HG02763 (cell line): ENCODE data around the gene ASTL.
"Not testable (repeated sequence)": the region's sequence is repeated elsewhere in the genome, so short reads cannot be mapped to it uniquely, and the experiment has no call there.

Experiments used
- ATAC-seq: cut with Tn5 transposase; IDR thresholded peaks from one replicate; pipeline ENCODE4 v1.9.1; 2021; ENCODE audit warnings: mild to moderate bottlenecking, moderate library complexity; ENCODE audit not compliant: unreplicated experiment

The ASTL gene

DNA sequence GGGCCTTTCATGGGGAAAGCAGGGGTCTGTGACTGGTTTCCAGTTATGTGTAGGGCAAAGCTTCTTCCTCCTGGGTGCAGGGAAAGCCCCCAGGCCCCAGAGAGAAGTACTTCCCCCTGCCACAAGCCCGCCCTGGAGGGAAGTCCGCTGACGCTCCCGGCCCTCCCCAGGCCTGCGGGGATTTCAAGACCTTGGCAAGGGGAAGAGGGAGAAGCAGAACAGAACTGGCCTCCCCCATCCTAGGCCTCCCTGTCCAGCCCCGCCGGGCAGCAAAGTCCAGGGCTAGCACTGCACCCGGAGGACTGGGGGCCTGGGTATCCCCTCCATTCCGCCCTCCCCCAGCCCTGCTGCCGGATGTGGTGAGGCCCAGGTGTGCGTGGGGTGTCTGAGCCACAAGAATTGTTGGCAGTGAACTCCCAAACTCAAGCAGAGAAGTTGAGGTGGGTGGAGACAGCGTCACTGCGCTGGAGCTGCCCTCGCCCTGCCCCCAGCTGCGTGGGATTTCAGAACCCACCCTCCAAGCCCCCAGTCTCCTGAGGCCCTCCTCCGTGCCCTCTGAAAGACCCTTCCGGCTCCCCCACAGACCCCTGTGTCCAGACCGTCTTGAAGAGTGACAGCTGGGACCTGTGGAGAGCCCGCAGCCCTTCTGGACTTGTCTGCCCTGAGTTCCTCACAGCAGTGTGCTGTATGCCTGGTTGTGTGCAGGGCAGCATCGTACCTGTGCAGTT is 8.0 kb upstream of the ASTL start:
- ATAC-seq = peak; percentile 31

DNA sequence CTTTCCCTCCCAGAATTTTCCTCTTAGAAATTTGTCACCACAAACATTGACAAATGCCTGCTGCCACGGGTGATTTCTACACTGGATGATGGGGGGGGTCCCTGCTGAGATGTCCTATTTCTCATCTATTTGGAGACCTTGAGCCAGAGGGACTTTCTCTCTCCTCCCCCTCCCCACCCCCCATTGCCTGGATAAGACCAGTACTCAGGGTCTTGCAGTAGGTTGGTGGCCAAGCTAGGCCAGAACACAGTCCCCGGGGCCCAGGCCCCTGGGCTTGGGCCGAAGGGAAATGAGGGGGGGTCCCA is 7.5 kb upstream of the ASTL start:
- no peak for ATAC-seq

DNA sequence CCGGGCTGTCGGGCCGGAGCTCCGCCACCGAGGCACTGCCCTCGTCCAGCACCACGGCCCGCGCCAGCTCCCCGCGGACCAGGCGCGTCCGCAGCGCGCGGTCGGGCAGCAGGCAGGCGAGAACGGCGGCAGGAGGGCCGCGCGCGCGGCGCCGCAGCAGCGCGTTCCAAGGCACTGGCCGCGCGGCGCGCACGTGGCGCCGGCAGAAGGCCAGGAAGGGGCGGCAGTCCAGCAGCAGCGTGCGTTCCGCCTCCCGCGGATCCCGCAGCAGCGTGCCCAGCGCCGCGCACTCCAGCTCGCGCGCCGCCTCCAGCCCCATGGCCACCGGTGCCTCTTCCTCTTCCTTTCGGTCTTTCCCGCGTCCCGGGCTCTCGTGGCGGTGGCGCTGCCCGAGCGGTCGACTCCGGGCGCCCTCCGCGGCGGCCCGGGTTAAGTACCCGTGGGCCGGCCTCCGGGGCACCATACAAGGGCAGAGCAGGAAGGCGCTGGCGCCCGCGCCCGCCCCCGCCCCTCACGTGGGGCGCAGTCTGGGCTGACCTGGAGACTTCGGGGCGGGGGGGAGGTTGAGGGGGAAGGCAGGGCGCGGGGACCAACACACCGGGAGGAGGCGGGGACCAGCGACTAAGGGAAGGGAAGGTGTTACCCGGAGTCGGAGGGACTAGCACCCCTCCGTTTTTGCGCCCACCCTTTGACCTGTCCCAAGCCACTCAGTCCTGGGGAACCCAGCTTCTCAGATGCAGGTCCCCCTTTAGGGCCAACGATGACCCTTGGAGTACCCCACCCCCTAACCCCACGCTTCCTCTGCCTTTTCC is 6.9 kb upstream of the ASTL start, which contains the start of gene DUSP2:
Gene DUSP2, minus strand, starts transcription at position 405 of the 812 bp plus-strand sequence. Its CDS starts 86 bp downstream, at position 319.
- peak; percentile 46 for ATAC-seq

DNA sequence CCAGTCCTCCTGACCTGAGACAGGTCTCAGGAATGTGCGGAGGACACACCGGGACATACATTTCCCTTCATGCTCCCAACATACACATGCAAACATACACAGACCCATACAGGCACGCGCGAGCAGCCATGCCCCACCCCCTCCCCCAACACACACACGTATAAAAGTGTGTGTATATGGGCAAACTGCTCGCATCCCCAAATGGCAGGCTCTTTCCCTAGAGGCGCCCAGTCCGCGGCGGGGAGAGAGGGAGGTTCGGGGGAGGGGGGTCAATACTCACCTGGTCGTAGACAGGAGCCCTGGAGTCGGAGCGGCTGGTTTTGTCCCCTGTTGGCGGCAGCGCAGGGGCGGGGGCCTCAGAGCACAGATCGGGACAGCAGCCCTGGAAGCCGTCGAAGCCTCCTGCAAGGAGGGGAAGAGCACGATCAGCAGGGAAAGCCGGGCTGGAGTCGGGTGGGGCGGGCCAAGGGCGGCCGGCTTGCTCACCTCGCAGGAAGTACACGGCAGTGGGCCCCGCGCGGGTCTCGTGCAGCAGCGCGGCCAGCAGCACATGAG is 6.3 kb upstream of the ASTL start:
- no peak for ATAC-seq

DNA sequence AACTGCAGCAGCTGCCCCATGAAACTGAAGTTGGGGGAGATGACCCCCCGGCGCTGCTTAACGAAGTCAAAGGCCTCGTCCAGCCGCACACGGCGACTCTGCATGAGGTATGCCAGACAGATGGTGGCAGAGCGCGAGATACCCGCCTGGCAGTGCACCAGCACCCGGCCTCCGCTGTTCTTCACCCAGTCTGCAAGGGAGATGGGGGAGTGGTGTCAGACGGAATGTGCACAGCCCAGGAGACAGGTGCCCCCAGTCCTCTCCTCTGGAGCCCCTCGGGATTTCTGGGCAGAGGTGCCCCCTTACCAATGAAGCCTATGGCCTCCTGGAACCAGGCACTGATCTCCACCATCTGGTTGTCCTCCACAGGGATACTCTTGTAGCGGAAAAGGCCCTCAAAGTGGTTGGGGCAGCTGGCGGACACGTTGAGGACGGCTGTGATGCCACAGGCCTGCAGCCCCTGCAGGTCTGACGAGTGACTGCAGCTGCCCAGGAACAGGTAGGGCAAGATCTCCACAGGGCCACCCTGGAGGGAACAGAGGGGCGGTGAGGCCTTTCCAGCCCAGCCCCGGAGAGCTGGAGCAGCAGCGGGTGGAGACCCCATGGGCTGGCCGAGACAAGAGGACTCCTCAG is 5.7 kb upstream of the ASTL start:
- ATAC-seq = no peak

DNA sequence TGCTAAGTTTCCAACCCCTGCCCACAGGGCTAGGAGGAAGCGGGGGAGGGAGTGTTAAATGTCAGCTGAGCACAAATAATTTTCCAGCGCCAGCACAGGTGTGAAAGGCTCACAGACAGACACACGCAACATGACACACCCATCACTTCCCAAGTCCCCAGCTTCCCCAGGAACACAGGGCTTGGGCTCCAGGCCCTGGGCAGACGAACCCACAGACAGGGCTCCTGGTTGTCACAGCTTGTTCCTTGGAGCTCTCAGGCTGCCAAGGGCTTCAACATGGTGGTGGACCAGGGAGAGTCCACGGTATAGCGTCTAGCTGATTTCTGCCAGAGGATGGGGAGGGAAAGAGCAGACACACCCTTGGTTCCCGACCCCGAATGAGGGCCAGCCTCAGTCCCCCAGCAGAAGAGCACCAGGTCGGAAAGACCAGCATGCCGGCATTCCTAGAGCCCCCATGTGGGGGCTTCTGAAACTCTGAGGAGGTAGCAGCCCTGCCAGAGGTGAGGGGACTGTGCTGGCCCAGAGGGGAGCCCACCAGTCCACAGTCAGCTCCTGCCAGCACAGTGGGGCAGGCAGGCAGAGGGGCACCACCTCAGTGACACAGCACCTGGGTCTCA is 5.0 kb upstream of the ASTL start:
- ATAC-seq = no peak

DNA sequence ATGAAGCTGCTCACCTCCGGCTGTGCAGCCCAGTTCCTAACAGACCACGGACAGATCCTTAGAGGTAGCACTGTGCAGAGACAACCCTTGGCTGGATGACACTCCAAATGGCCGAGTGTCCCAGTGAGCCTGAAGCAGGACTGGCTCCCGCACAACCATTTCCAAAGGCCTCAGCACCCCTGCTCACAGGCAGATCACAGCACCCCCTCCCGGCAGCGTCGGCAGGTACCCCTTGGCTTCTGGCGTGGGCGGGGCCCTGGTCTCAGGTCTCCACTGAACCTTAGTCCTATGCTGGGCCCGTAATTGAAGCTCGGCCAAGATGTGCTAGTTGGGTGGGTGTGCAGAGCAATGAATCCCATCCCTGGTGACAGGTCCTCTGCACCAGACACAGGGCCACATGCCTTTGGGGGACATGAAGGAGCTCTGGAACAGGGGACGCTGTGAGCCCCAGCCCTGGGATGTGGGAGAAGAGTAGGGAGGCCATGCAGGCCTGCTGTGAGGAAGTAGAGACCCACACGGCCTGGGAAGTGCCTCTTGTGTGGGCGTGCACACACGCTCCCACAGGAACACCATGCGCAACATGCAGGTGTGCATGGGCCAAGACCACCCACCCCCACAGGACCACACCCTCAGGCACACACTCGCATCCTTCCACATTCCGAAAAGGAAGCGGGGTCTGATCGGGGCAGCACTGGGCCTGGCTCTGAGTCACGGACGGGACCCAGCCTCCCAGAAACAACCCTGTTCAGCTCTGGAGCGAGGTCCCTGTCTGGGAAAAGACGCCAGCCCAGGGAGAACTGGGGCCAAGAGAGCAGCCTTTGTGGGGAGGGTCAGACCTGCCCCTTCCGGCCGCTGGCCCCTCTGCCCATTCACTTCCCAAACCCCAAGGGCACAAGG is 4.2 kb upstream of the ASTL start:
- ATAC-seq = no peak

DNA sequence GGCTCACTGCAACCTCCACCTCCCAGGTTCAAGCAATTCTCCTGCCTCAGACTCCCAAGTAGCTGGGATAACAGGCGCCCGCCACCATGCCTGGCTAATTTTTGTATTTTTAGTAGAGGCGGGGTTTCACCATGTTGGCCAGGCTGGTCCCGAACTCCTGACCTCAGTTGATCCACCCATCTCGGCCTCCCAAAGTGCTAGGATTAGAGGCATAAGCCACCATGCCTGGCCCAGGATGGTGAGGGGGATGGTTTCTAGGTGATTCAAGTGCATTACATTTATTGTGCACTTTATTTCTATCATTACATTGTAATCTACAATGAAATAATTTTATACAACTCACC is 3.3 kb upstream of the ASTL start:
- ATAC-seq = not testable (repeated sequence)

DNA sequence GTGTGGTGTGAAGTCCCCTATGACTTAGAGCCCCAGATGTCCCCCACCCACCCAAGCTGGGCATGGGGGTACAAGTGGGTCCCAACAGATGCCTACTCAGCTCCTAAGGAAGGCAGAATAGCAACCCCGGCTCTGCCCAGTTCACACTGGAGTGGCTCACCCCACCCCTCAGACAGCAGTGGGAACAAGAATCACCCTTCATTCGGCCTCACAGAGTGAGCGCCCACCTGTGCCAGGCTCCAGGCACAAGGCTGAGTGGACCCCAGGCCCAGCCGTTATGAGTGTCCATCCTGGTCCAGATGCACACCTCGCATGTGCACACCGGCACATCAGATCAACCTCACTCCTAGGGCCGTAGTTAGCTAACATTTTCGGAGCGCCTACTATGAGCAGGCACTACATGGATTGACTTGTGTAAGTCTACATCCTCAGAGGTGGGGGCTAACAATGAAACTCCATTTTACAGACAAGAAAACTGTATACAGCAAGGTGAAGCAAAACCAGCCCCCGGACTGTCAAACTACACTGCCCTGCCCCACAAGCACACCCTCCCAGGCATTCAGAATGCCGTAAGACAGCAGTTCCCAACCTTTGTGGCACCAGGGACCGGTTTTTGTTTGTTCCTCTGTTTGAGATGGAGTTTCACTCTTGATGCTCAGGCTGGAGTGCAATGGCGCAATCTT is 2.8 kb upstream of the ASTL start:
- no peak for ATAC-seq

DNA sequence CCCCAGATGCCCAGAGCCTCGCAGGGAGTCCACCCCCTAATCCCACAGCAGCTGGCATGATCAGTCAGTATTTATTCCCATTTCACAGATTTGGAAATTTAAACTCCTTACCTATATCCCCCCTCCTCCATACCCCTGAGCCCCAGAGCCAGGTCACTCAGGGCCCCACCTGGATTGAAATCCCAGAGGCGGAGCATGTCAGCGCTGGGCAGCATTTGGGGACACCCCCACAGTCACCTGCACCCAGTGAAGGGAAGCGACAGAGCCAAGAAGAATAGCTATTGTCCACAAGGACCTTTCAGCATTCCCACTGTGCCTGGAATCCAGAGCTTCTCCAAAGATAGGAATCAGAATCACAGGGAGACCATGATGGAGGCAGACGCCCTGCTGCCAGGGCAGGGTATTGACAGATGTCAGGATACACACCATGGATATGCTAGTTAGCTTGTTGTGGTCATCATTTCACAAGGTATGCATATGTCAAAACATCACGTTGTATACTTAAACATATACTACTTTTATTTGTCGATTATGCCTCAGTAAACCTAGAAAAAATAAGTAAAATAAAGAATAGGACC is 968 bp upstream of the ASTL start:
- ATAC-seq = no peak

DNA sequence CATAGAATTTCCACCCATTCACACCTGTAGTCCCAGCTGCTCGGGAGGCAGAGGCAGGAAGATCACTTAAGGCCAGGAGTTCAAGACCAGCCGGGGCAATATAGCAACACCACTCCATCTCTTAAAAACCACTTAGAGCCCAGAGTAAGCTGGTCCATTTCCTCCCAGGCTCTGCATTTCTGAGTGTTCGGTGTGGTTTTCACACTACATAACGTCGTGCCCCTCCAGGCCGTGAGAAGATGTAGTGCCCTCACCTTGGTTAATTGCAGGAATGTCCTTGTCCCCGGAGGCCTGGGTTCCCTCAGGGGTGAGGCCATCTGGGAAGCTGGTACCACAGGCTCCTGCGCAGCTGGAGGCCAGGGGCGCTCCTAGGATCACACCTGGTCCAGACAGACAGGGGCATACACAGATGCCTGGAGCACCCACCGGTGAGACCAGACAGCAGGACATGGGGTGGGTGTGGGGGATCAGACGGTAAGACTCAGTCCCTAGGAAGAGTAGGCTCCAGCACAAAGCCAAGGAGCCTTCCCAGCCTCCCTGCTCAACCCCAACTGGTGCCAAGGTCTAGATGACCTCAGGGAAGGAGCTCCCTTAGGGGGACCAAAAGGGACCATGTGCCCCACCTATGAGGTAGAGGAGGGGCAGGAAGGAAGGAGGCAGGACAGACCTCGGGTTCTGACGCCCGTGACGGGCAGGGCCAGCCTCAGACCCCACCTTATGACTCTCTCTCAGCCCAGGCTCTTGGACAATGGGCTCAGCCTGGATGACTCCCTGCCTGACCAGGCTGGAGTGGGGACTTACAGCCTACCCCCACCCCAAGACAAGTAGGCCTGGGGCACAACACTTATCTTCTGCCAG is 752 bp downstream of the ASTL start:
- no peak for ATAC-seq

DNA sequence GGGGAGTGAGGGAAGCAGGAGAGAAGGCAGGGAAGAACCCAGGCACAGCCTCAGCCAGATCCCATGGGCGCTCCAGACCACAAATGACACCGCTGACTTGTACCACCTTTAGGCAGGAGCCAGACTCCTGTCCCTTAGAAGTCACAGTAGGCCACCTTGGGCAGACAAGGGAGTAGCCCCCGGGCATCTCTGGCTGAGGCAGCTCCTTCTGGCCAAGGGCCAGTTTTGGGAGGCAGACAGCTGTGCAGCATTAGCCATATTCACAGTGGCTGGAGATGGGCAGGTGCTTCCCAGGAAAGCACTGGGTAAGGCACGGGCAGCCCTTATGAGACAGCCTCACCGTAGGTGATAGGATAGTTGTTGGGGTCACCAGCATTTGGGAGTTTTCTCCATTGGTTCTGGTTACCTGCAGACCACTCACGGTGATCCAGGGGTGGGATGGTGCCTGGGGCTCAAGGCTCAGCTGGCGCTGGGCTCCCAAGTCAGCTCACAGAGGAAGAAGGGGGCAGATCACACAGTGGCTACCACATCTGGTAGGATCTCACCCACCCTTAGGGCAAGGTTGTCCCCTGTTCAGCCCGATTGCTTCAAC is 2.1 kb downstream of the ASTL start:
- ATAC-seq = no peak

DNA sequence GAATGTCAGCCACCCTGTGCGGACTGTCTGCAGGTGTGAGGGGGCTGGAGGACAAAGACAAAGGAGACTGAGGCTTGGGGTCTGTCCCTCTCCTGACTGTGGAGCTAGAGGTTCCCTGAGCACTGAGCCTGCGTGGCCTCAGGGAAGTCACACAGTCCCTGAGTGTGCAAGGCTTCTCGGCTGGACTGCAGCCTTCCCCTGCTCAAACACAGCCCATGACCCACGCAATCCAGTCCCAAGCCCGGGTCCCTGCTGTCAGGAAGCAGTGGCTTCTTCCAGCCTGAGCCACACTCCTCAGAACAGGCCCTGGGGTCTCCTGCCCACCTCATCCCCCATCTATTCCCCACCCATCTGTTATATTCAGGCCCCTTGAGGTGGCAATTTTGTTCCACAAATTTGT is 2.7 kb downstream of the ASTL start:
- no peak for ATAC-seq

DNA sequence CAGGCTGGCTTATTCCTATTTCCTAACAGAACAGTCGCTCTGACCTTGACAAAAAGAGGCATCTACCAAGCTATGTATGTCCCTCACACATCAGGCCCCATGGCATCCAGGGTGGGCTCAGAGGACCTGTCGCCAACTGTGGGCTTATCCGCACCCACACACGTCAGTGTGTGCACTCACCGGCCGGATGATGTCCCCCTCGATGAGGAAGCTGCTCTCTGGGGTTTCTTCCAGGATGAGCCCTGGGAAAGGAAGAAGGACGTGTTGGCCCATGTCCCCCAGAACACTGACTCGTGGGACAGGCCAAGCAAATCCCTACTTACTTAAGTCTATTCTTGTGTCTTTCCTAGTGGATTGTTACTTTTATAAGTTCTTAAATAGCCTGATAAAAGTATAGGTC is 3.1 kb downstream of the ASTL start:
- no peak for ATAC-seq

DNA sequence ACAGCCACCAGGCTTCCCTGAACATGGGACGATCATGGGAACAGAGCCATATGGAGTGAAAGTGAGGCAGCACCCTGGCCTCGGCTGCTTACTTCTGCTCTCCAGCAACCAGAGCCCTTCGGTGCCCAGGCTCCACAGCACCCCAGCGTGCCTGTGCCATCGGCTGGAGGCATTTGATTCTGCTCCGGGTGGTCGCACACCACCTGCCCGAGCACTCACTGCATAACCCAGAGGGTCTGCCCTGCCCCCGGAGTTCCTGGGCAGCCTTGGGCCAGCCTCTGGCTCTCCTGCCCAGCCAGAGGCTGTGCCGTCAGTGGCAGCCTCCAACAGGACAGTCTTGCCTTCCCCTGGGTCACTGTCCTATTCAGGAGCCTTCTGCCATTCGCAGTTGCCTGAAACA is 3.9 kb downstream of the ASTL start:
- ATAC-seq = no peak

DNA sequence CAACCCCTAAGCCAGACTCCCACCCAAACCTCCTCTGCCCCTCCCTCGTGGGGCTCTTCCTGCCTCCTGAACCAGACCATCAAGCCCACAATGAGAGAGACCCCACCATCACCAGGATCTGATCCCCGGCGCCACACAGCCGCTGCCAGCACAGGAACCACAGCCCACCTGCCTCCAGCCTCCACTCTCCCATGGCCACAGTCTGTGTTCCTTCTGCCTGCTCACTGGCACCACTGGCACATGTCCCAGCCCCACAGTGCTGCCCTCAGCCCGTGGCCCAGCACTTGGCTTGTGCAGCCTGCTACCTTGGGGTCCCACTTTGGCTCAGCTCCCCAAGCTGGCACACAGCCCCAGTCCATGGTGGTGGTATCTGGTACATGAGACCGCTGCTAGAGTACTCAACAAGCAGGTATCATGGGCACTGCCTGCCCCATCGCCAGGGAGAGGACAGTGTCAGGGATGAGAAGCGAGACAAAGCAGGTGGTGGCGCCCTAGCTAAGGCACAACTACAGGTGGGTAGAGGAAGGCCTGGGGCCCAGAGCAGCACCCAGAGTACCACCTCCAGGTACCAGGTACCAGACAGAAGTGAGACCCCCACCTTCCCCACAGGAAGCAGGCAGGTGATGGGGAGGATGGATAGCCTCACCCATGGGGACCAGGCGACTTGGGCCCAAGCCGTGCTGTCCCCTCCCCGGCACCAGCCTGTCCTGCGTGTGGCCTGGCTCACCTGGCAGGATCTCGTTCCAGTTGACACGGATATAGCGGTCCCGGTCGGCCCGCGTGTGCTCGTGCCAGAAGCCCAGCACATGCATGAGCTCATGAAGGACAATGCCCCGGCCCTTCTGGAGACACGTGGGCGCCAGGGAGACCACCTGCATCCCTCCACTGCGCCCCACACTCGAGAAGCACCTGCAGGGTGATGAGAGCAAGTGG is 6.2 kb downstream of the ASTL start:
- no peak for ATAC-seq

DNA sequence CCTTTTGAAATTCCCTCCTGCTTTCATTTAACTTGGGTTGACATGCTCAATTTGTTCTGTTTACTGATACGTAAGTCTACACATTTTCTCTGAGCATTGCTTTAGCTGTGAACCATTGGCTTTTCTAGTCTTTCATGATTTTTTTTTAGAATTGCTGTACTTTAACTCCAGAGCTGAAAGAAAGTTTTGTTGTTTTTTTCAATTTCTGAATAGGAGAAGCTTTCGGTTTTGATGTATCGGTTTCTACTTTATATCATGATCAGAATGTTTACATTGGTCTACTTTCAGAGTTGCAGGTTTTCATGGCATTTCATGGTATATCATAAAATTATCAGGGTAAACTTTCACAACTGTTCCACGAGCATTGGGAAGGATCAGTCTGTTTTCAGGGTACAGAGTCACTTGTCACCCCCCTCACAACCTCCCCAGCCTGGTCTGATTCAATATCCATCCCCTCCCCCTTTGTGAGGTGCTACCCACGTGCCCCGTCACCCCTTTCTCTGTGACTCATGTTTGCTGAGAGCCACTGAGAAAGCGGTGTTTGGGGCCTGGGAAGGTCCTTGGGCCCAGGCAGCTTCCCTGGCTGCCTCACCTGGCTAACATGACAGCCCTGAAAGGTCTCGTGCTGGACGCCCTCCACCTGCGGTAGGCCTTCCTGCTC is 7.0 kb downstream of the ASTL start:
- ATAC-seq = no peak
